HG03045 (cell line): ENCODE data around the gene CACHD1.

Experiments used
- ATAC-seq: cut with Tn5 transposase; IDR thresholded peaks from one replicate; pipeline ENCODE4 v1.9.1; 2021; ENCODE audit warnings: mild to moderate bottlenecking, moderate library complexity; ENCODE audit not compliant: unreplicated experiment

Gene CACHD1

GRCh38 chr1:64645735-64646134 is 175.8 kb downstream of the CACHD1 start:
- ATAC-seq = no peak

- no peak for ATAC-seq
These were observed 180.5 kb downstream of the CACHD1 start for GRCh38 chr1:64650411-64650810.

- no peak for ATAC-seq
These were observed 181.9 kb downstream of the CACHD1 start for GRCh38 chr1:64651841-64652240.

- ATAC-seq = no peak
These were observed 183.5 kb downstream of the CACHD1 start for GRCh38 chr1:64653466-64653865.

GRCh38 chr1:64654519-64655341 is 184.8 kb downstream of the CACHD1 start:
- no peak for ATAC-seq

- no peak for ATAC-seq
These were observed 185.9 kb downstream of the CACHD1 start for GRCh38 chr1:64655861-64656260.

- no peak for ATAC-seq
These were observed 189.7 kb downstream of the CACHD1 start for GRCh38 chr1:64659478-64660138.

- no peak for ATAC-seq
These were observed 193.7 kb downstream of the CACHD1 start for GRCh38 chr1:64663668-64664067.

- ATAC-seq = no peak
These were observed 194.4 kb downstream of the CACHD1 start for GRCh38 chr1:64664299-64664698.

GRCh38 chr1:64669098-64669675 is 199.3 kb downstream of the CACHD1 start:
- no peak for ATAC-seq

- ATAC-seq = no peak
These were observed 205.9 kb downstream of the CACHD1 start for GRCh38 chr1:64675718-64676345.

GRCh38 chr1:64676386-64676785 is 206.5 kb downstream of the CACHD1 start:
- no peak for ATAC-seq

GRCh38 chr1:64677532-64677931 is 207.6 kb downstream of the CACHD1 start:
- ATAC-seq = no peak

GRCh38 chr1:64678366-64678765 is 208.4 kb downstream of the CACHD1 start:
- no peak for ATAC-seq

GRCh38 chr1:64679177-64679576 is 209.2 kb downstream of the CACHD1 start:
- ATAC-seq = no peak

- no peak for ATAC-seq
These were observed 210.7 kb downstream of the CACHD1 start for GRCh38 chr1:64680599-64680998.

GRCh38 chr1:64681043-64681442 is 211.1 kb downstream of the CACHD1 start:
- ATAC-seq = no peak

- ATAC-seq = no peak
These were observed 213.5 kb downstream of the CACHD1 start for GRCh38 chr1:64683419-64683818.

- ATAC-seq = no peak
These were observed 215.3 kb downstream of the CACHD1 start for GRCh38 chr1:64685217-64685616.

GRCh38 chr1:64685765-64686341 is 215.9 kb downstream of the CACHD1 start:
- ATAC-seq = no peak
